NCI-H187 treated with DMSO at 0.1 percent for 48 hours (cell line): ENCODE results near the gene VGLL4.
A peak's percentile ranks its signal among the peaks of the same experiment; 100 is the strongest.
"Not testable (repeated sequence)": the region's sequence is repeated elsewhere in the genome, so short reads cannot be mapped to it uniquely, and the experiment has no call there.

Experiments
- DNase-seq: peaks from one replicate; lab custom pipeline; 2025; lab: John Stamatoyannopoulos, UW

VGLL4 gene

GRCh38 chr3:11606090-11606784 is 37.5 kb downstream of the VGLL4 start:
- DNase-seq = no peak

- no peak for DNase-seq
Observed at GRCh38 chr3:11605398-11605797, 38.3 kb downstream of the VGLL4 start.

DNA sequence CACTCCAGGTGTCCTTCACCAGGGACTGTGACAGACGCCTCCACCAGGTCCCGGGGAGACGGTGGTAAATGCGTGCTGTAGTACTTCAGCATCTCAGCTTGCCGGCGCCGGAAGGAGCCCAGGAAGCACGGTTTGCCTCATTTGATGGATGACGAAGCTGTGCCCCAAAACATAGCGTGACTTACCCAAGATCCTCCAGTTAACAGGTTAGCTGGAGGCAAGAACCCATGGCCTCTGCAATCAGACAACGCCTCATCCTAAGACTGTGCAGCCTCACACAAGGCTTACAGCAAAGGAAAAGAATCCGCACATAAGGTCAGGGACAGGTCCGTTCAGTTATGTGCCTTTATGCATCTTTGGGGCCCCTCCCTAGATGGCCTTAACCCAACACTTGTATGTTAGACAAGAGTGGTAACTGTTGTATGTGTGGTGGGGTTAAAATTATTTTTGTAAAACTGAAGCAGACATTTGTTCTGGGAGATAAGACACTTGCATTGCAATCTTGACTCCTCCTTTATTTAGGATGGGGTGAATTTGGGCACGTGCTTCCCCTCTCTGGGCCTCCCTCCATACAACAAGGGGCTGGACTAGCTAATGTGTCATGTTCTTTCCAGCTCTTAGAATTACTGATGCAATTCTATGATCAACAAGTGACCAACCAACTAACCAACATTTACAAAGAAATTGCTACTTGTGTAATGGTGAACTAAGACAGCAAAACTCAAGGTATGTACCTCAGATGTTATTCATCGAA is 39.4 kb downstream of the VGLL4 start:
- DNase-seq = no peak

DNA sequence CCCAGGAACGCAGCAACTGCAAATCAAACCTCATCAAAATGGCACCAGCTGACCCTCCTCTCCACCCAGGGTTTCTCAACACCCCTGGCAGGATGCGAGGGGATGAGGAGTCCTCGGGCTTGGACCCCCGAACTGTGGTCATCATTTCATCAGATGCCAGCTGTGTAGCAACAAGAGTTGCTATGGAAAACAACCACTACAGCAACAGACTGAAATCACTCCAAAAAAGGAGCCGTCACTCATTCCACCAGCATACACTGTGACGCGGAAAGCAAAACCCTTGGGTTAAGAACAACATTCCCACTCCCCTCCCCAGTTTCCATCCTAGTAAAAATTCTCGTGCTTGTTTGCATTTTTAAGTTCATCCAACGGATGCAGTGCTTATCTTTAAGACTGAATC is 40.1 kb downstream of the VGLL4 start:
- no peak for DNase-seq

- DNase-seq = no peak
Observed at GRCh38 chr3:11602886-11603527, 40.7 kb downstream of the VGLL4 start.

DNA sequence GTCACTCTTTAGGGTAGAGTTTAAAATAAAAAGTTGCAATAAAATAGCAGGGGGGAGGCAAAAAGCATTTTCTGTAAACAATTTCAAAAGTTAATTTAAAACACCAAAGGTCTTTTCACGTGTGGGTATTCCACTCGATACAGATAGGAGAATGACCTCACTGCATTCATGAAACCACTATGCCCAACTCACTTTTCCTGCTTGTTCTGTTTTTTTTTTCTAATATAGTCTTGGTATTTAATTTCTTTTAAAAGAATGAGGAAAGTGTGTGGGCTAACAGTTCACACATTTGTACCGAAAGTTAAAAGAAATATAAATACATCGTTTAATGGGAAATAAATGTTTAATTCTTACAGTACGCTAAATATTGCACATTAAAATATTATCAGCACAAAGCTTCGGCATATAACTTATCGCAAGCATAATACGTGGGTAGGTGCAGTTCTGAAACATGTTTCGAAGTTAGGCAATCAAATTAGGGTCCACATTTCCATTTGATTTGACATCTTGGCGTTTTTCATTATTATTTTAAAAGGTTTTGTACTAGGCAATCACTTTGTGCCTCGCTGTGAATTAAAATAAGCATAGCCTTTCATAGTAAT is 41.4 kb downstream of the VGLL4 start:
- no peak for DNase-seq

- DNase-seq = no peak
Observed at GRCh38 chr3:11601446-11602238, 42.1 kb downstream of the VGLL4 start.

GRCh38 chr3:11600501-11601282 is 43.0 kb downstream of the VGLL4 start:
- DNase-seq = no peak

- DNase-seq = no peak
Observed at GRCh38 chr3:11596387-11596786, 47.3 kb downstream of the VGLL4 start.

- not testable (repeated sequence) for DNase-seq
Observed at GRCh38 chr3:11595024-11595423, 48.7 kb downstream of the VGLL4 start.

- no peak for DNase-seq
Observed at GRCh38 chr3:11593318-11594034, 50.2 kb downstream of the VGLL4 start.

GRCh38 chr3:11592445-11593298 is 51.0 kb downstream of the VGLL4 start:
- DNase-seq = no peak

DNA sequence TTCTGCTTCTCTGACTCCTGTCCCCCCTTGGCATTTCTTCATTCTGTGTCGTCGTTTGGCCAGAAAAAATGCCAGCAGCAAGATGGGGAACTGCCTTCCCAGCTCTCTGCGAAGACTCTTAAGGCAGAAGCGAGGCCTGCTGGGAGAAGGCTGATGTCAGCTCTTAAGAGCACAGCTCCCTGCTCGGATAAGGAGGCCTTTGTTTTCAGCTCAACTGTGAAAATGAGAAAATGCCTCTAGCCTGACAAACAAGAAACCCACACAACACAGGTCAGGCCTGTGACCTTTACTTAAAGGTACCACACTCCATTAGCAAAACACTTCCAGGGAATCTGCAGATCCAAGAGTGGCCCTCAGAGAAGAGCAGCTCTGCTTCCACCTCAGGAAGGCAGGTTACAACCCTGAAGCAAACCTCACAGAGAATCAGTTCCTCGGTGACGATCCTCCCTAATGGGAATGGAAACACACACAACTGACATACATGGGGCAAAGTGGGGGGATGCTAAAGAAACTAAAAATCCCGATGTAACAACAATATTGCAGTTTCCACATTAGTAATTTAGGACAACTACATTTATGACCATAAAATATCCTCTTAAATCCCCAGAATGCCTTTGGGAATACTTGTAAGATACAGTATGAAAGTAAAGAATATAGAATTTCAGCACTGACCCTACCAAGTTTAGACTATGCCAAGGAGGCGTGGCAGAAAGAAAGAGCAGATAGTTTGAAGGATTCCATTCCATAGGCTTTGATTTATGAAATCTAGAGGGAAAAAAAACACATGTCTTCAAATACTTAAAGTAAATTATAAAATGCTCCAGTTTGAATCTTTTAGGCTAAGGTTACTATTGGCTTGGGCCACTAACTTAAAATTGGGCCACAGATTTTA is 52.1 kb downstream of the VGLL4 start:
- DNase-seq = peak; percentile 56

- no peak for DNase-seq
Observed at GRCh38 chr3:11591002-11591355, 52.7 kb downstream of the VGLL4 start.

DNA sequence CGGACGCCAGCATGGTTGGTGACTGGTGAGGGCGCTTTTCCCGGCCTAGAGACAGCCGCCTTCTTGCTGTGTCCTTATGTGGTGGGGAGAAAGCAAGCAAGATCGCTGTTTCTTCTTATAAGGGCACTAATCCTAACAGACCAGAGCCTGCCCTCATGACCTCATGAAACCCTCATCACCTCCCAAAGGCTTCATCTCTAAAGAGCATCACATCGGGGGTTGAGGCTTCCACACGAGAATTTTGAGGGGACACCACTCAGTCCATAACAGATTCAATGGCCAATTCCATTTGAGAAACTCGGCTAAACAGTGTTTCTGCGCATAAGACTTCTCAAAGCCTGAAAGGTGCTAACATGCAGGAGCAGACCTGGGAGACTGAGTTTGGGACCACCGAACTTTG is 54.0 kb downstream of the VGLL4 start:
- no peak for DNase-seq

GRCh38 chr3:11588755-11589154 is 55.0 kb downstream of the VGLL4 start:
- DNase-seq = no peak

DNA sequence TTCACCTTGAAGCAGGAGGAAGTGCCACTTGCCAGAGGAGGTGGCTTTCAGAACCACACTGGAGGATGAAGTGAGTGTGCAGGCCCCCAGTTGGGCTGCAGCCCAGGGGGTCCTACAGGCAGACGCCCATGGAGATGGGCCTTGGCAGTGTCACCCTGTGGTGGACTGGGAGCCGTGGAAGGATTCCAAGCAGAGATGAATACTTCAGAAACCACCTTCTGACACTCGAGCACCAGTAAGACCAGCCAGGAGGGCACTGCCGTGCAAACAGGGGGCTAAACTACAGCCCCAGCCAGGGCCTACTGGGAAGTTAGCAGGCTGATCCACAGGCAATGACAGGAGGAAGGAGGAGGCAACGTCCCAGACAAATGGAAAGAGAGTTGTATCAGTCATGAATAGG is 55.4 kb downstream of the VGLL4 start:
- no peak for DNase-seq

DNA sequence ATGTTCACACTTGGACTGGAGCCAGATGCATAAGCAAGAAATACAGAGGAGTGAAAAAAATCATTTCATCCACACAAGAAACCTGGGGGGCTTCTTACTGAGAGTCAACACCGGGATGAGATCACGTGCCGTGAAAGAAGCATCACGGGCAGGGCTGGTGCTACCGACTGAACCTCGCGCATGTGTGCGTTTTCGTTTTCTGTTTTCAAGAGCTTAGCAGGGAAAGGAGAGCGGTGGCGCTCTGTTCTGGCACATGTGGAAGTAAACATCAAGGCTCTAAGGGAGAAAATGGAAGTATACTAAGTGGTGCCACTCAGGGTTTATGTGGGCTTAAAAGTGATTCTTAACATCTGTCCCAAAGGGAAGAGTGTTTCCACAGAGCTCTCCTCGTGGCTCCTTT is 55.9 kb downstream of the VGLL4 start:
- no peak for DNase-seq

- no peak for DNase-seq
Observed at GRCh38 chr3:11584570-11584969, 59.1 kb downstream of the VGLL4 start.
